Keratinocyte (primary cell): Measurements from ENCODE around the gene SLIT3. TPM values are rescaled to one million over a fixed set of nuclear protein-coding genes. Genes with fewer than 3 reads are reported as not detected.

Experiments used
- DNase-seq: peaks from one replicate; pipeline ENCODE4 v3.0.0-alpha.2; 2011; ENCODE audit warnings: low read depth, missing footprints, low spot score
- FAIRE-seq: peaks from 2 replicates; lab custom pipeline; 2011; peaks lifted over from hg19 to GRCh38; lab: Jason Lieb, UNC
- H2AFZ ChIP-seq: 2 replicates; pipeline ENCODE4 v1.6.0; 2012; ENCODE audit warnings: low read length, control low read depth, inconsistent platforms; ENCODE audit not compliant: control insufficient read depth
- H3K27ac ChIP-seq: 2 replicates; pipeline ENCODE4 v1.5.1; 2011; ENCODE audit warnings: low read length; ENCODE audit not compliant: control insufficient read depth, insufficient read depth
- H3K27me3 ChIP-seq: 3 replicates; pipeline ENCODE4 v1.6.0; 2011; ENCODE audit warnings: low read length; ENCODE audit not compliant: control insufficient read depth, insufficient read depth; ENCODE audit errors: extremely low read depth
- H3K36me3 ChIP-seq, 2 experiments: 2 replicates in 1 of 2; 3 replicates in 1 of 2; pipeline ENCODE4 v1.5.1; 2011; ENCODE audit warnings: low read length in 2 of 2, mild to moderate bottlenecking in 1 of 2; ENCODE audit not compliant: control insufficient read depth in 2 of 2, insufficient read depth in 2 of 2; ENCODE audit errors: extremely low read depth in 1 of 2
- H3K4me1 ChIP-seq: 3 replicates; pipeline ENCODE4 v1.5.1; 2011; ENCODE audit warnings: low read length; ENCODE audit not compliant: control insufficient read depth, insufficient read depth; ENCODE audit errors: extremely low read depth
- H3K4me2 ChIP-seq: 3 replicates; pipeline ENCODE4 v1.6.0; 2011; ENCODE audit warnings: low read depth, low read length; ENCODE audit not compliant: control insufficient read depth, insufficient read depth; ENCODE audit errors: extremely low read depth
- H3K4me3 ChIP-seq, 3 experiments: fragments of 200-600 bp in 1 of 3; sonication (generic) in 1 of 3; 2 replicates in 2 of 3; 3 replicates in 1 of 3; pipeline ENCODE4 v1.5.1; 2011 to 2016; ENCODE audit warnings: low read length in 3 of 3, mild to moderate bottlenecking in 3 of 3, control low read depth in 2 of 3, inconsistent platforms in 1 of 3, low read depth in 1 of 3, mixed read lengths in 1 of 3, mixed run types in 1 of 3, moderate library complexity in 1 of 3; ENCODE audit not compliant: control insufficient read depth in 2 of 3, insufficient read depth in 2 of 3; ENCODE audit errors: extremely low read depth in 1 of 3
- H3K79me2 ChIP-seq: 2 replicates; pipeline ENCODE4 v1.6.0; 2012; ENCODE audit warnings: low read length; ENCODE audit not compliant: control insufficient read depth, insufficient read depth
- H3K9ac ChIP-seq: 3 replicates; pipeline ENCODE4 v1.6.0; 2011; ENCODE audit warnings: low read length; ENCODE audit not compliant: control insufficient read depth, insufficient read depth; ENCODE audit errors: extremely low read depth
- H3K9me1 ChIP-seq: 3 replicates; pipeline ENCODE4 v1.6.0; 2011; ENCODE audit warnings: low read length; ENCODE audit not compliant: control insufficient read depth, insufficient read depth; ENCODE audit errors: extremely low read depth
- H3K9me3 ChIP-seq: 2 replicates; pipeline ENCODE4 v1.5.1; 2012; ENCODE audit warnings: low read depth, low read length; ENCODE audit not compliant: control insufficient read depth
- H4K20me1 ChIP-seq: 3 replicates; pipeline ENCODE4 v1.6.0; 2011; ENCODE audit warnings: low read length; ENCODE audit not compliant: control insufficient read depth, insufficient read depth; ENCODE audit errors: extremely low read depth
- CTCF ChIP-seq, 3 experiments: IDR thresholded peaks in 1 of 3; conservative IDR thresholded peaks in 1 of 3; optimal IDR thresholded peaks in 1 of 3; 2 replicates in 2 of 3; 3 replicates in 1 of 3; pipeline versions ENCODE3 to v1.5.1; 2011; ENCODE audit warnings: low read length in 3 of 3, mild to moderate bottlenecking in 3 of 3, moderate library complexity in 2 of 3, control low read depth in 1 of 3, inconsistent platforms in 1 of 3; ENCODE audit not compliant: insufficient read depth in 2 of 3; ENCODE audit errors: extremely low read depth in 1 of 3
- EZH2 ChIP-seq: IDR thresholded peaks from one replicate; pipeline ENCODE4 v1.6.1; 2012; ENCODE audit warnings: inconsistent platforms, mild to moderate bottlenecking, low read length, moderate library complexity
- dilution Hi-C: fragments of 300-500 bp; cut with MboI; formaldehyde crosslinking; loops from one replicate; pipeline ENCODE4 v1.7.0; 2020; ENCODE audit warnings: low sequenced_read_pairs; ENCODE audit not compliant: extremely low pct_ligation_motif_present
- polyA plus RNA-seq, 5 experiments: library from polyadenylated mRNA; depleted of rRNA in 3 of 5; stranded (reverse) in 3 of 5; stranded (forward) in 1 of 5; unstranded in 1 of 5; fragments of >200 nt; gene quantifications; 1 replicate in 1 of 5; 2 replicates in 3 of 5; 3 replicates in 1 of 5; pipeline versions ENCODE4 v1.2.1 to v1.2.3, GENCODE V29; 2011 to 2012; ENCODE audit warnings: missing spikeins in 2 of 5, low read depth in 1 of 5, low replicate concordance in 1 of 5

SLIT3 gene
- polyA plus RNA-seq, 1 donor (not counting 4 experiments of a cell fraction or from before 2014, with no cell fraction given), result 2.4 TPM

- Histone ChIP-seq H3K36me3 (no peaks in the 10 kb centered on the region), H4K20me1 (no peaks in the 10 kb centered on the region), H3K9me3 (no peaks in the 10 kb centered on the region), H3K4me3 (no peak overlapping the region), H2AFZ (no peak overlapping the region), H3K79me2 (no peaks in the 10 kb centered on the region), H3K4me1 (no peaks in the 10 kb centered on the region), H3K9me1 (no peaks in the 10 kb centered on the region), H3K4me2 (no peak overlapping the region), H3K27ac (no peak overlapping the region), H3K27me3 (no peaks in the 10 kb centered on the region), H3K9ac (no peak overlapping the region)
- DNase-seq (no peak), FAIRE-seq (no peak)
- no peak for TF ChIP-seq CTCF (optimal IDR thresholded peaks at IDR 0.05 in 1 of 3, IDR thresholded peaks at IDR 0.05 in 1 of 3, conservative IDR thresholded peaks at IDR 0.05 in 1 of 3; ENCODE audit: extremely low read depth in 1 of 3, insufficient read depth in 2 of 3, low read length in 3 of 3)
- TF ChIP-seq EZH2, result no peak
- dilution Hi-C loops, result no loop called here
Measured at GRCh38 chr5:168951356-168951755, 349.6 kb downstream of the SLIT3 start.

- Histone ChIP-seq H3K9ac (no peak overlapping the region), H4K20me1 (no peaks in the 10 kb centered on the region), H3K27ac (no peak overlapping the region), H3K4me1 (no peaks in the 10 kb centered on the region), H2AFZ (no peak overlapping the region), H3K4me3 (no peak overlapping the region), H3K36me3 (no peaks in the 10 kb centered on the region), H3K9me3 (no peaks in the 10 kb centered on the region), H3K27me3 (no peaks in the 10 kb centered on the region), H3K4me2 (no peak overlapping the region), H3K79me2 (no peaks in the 10 kb centered on the region), H3K9me1 (no peaks in the 10 kb centered on the region)
- TF ChIP-seq CTCF (optimal IDR thresholded peaks at IDR 0.05 in 1 of 3, IDR thresholded peaks at IDR 0.05 in 1 of 3, conservative IDR thresholded peaks at IDR 0.05 in 1 of 3; ENCODE audit: extremely low read depth in 1 of 3, insufficient read depth in 2 of 3, low read length in 3 of 3) (no peak), EZH2 (no peak)
- FAIRE-seq, result no peak
- no peak for DNase-seq
- dilution Hi-C loops, result no loop called here
Measured at GRCh38 chr5:168950241-168950951, 350.5 kb downstream of the SLIT3 start.
